Thyroid gland (tissue), 4 donors: ENCODE results near the gene KRTAP10-4. TPM values are rescaled to one million over a fixed set of nuclear protein-coding genes. Genes with fewer than 3 reads are reported as not detected.
"Not testable (repeated sequence)": the region's sequence is repeated elsewhere in the genome, so short reads cannot be mapped to it uniquely, and the experiment has no call there.

ENCODE experiments used
- DNase-seq, 2 donors: peaks; one replicate each; pipeline ENCODE4 v3.0.0-alpha.2; 2019
- H3K27ac ChIP-seq, 3 donors: fragments of 200-600 bp; sonication (generic); 1 replicate in 2 of 3; 2 replicates in 1 of 3; pipeline ENCODE4 v1.5.1; 2016 to 2019; ENCODE audit warnings: mild to moderate bottlenecking in 1 of 3, moderate library complexity in 1 of 3
- H3K27me3 ChIP-seq: fragments of 200-600 bp; sonication (generic); one replicate; pipeline ENCODE4 v1.5.1; 2019
- H3K36me3 ChIP-seq, 2 donors: fragments of 200-600 bp; sonication (generic); one replicate each; pipeline ENCODE4 v1.5.1; 2016 to 2019
- H3K4me1 ChIP-seq, 2 donors: fragments of 200-600 bp; sonication (generic); one replicate each; pipeline ENCODE4 v1.5.1; 2017 to 2019
- H3K4me3 ChIP-seq, 3 donors: fragments of 200-600 bp; sonication (generic); replicated peaks in 1 of 3; 1 replicate in 2 of 3; 2 replicates in 1 of 3; pipeline ENCODE4 v1.5.1; 2016; ENCODE audit warnings: mild to moderate bottlenecking in 1 of 3
- H3K9me3 ChIP-seq: fragments of 200-600 bp; sonication (generic); one replicate; pipeline ENCODE4 v1.5.1; 2017
- POLR2A ChIP-seq, 2 donors: fragments of 450-650 bp; IDR thresholded peaks; one replicate each; pipeline ENCODE4 v1.6.1; 2017; ENCODE audit warnings: antibody characterized with exemption in 2 of 2, mild to moderate bottlenecking in 2 of 2, moderate library complexity in 1 of 2
- WGBS, 2 donors: methylation state at CpG; one replicate each; pipeline ENCODE4 v1.1.5; 2017; 5-methylcytosine and 5-hydroxymethylcytosine counted together
- intact Hi-C: fragments of 100-400 bp; cut with DNase I; formaldehyde crosslinking; loops from one replicate; pipeline ENCODE4 v1.15.1; 2023
- total RNA-seq, 4 donors: library from RNA; depleted of rRNA; stranded (reverse); fragments of >200 nt; gene quantifications; one replicate each; pipeline ENCODE4 v1.2.3, GENCODE V29; 2016
- TF ChIP-seq, protein P1 (sequence below), 6 experiments: fragments of 200-600 bp in 3 of 6; fragments of 450-650 bp in 3 of 6; sonication (generic) in 3 of 6; IDR thresholded peaks; one replicate each; pipeline ENCODE4 v1.5.1; 2016 to 2019; ENCODE audit warnings: antibody characterized with exemption in 6 of 6, mild to moderate bottlenecking in 2 of 6, inconsistent platforms in 1 of 6, moderate library complexity in 1 of 6

The KRTAP10-4 gene, protein sequence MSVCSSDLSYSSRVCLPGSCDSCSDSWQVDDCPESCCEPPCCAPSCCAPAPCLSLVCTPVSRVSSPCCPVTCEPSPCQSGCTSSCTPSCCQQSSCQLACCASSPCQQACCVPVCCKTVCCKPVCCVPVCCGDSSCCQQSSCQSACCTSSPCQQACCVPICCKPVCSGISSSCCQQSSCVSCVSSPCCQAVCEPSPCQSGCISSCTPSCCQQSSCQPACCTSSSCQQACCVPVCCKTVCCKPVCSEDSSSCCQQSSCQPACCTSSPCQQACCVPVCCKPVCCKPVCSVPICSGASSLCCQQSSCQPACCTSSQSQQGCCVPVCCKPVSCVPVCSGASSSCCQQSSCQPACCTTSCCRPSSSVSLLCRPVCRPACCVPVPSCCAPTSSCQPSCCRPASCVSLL
- not detected for total RNA-seq

DNA sequence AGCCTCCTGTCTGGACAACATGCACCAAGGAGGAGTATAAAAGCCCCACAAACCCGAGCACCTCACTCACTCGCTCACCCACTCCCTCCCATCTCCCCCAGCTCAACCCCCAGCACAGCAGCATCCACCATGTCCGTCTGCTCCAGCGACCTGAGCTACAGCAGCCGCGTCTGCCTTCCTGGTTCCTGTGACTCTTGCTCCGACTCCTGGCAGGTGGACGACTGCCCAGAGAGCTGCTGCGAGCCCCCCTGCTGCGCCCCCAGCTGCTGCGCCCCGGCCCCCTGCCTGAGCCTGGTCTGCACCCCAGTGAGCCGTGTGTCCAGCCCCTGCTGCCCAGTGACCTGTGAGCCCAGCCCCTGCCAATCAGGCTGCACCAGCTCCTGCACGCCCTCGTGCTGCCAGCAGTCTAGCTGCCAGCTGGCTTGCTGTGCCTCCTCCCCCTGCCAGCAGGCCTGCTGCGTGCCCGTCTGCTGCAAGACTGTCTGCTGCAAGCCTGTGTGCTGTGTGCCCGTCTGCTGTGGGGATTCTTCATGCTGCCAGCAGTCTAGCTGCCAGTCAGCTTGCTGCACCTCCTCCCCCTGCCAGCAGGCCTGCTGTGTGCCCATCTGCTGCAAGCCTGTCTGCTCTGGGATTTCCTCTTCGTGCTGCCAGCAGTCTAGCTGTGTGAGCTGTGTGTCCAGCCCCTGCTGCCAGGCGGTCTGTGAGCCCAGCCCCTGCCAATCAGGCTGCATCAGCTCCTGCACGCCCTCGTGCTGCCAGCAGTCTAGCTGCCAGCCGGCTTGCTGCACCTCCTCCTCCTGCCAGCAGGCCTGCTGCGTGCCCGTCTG is at the start of gene KRTAP10-4:
TSS of gene KRTAP10-4 (plus strand) at position 100 of the 827 bp plus-strand sequence. CDS start at position 130, 30 bp downstream.
- DNase-seq, H3K36me3 ChIP-seq, H3K27me3 ChIP-seq, H3K4me3 ChIP-seq, H3K4me1 ChIP-seq, H3K9me3 ChIP-seq, intact Hi-C loops, H3K27ac ChIP-seq: not testable (repeated sequence)
- WGBS, 2 donors = 62 to 79% methylated on average over 8 to 12 of the region's 25 CpGs

DNA sequence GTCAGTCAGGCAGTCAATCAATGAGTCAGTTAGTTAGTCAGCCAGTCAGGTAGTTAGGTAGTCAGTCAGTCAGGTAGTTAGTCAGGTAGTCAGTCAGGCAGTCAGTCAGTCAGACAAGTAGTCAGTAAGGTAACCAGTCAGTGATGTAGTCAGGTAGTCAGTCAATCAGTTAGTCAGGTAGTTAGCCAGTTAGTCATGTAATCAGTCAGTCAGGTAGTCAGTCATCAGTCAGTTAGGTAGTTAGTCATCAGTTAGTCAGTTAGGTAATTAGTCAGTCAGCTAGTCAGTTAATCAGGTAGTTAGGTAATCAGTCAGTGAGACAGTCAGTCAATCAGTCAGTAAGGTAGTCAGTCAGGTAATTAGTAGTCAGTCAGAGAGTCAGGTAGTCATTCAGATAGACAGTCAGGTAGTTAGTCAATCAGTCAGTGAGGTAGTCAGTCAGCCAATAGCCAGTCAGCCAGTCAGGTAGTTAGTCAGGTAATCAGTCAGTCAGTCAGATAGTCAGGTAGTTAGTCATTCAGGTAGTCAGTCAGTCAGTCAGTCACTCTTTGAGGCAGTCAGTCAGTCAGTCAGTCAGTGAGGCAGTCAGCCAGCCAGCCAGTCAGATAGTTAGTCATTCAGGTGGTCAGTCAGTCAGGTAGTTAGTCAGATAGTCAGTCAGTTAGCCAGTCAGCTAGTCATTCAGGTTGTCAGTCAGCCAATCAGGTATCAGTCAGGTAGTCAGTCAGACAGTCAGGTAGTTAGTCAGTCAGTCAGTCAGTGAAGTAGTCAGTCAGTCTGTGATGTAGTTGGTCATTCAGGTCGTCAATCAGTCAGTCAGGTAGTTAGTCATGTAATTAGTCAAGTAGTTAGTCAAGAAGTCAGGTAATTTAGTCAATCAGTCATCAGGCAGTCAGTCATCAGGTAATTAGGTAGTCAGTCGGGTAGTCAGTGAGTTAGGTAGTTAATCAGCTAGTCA is 48.8 kb upstream of the KRTAP10-4 start:
- H3K9me3 ChIP-seq = no peaks in the 10 kb centered on the region
- intact Hi-C loops = no loop called here
- no peak for DNase-seq
- no peaks in the 10 kb centered on the region for H3K36me3 ChIP-seq
- H3K4me3 ChIP-seq = no peak overlapping the region
- H3K27me3 ChIP-seq = no peaks in the 10 kb centered on the region
- H3K4me1 ChIP-seq = no peaks in the 10 kb centered on the region
- H3K27ac ChIP-seq = no peak overlapping the region
- TF ChIP-seq, protein P1, sequence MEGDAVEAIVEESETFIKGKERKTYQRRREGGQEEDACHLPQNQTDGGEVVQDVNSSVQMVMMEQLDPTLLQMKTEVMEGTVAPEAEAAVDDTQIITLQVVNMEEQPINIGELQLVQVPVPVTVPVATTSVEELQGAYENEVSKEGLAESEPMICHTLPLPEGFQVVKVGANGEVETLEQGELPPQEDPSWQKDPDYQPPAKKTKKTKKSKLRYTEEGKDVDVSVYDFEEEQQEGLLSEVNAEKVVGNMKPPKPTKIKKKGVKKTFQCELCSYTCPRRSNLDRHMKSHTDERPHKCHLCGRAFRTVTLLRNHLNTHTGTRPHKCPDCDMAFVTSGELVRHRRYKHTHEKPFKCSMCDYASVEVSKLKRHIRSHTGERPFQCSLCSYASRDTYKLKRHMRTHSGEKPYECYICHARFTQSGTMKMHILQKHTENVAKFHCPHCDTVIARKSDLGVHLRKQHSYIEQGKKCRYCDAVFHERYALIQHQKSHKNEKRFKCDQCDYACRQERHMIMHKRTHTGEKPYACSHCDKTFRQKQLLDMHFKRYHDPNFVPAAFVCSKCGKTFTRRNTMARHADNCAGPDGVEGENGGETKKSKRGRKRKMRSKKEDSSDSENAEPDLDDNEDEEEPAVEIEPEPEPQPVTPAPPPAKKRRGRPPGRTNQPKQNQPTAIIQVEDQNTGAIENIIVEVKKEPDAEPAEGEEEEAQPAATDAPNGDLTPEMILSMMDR (IDR thresholded peaks at IDR 0.05) = no peak
- no peak for TF ChIP-seq POLR2A (IDR thresholded peaks at IDR 0.05)
- 88 to 93% methylated on average over 2 of the region's 2 CpGs for WGBS, 2 donors

DNA sequence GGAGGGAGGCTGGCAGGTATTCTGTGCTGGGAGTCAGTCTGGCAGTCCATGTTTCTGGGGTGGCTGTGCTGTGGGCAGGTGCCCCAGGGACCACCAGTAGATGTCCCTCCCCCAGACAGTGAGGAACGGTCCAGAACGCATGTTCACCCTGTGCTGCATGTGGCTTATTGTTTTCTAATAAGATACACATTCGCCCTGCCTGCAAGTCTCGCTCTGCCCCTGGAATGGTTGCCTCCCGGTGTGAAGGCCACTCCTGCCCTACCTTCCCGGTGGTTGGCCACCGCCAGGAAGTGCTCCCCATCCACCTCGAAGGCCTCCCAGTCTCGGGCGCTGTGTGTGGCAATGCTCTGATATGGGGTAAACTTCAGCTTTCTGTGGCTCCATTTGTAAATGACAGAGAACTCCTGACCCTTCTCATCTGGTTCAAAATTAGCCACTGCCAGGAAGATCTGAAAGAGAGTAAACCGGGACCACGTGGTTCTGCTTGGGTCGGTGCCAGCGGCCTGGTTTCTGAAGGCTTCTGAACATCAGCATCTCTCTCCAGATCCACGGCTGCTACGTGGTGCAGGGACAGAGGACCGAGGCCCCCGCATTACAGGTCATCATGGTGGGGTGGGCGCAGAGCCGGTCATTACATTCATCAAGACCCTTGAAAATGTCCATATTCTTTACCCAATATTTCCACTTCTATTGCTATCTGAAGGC is 48.0 kb upstream of the KRTAP10-4 start:
- Histone ChIP-seq H3K27me3 (no peaks in the 10 kb centered on the region), H3K4me1 (no peaks in the 10 kb centered on the region), H3K4me3 (no peak overlapping the region), H3K9me3 (no peaks in the 10 kb centered on the region), H3K36me3 (no peaks in the 10 kb centered on the region), H3K27ac (no peak overlapping the region)
- intact Hi-C loops = no loop called here
- TF ChIP-seq POLR2A (IDR thresholded peaks at IDR 0.05) = no peak
- TF ChIP-seq, protein P1 (IDR thresholded peaks at IDR 0.05) = no peak
- 92 to 94% methylated on average over 20 of the region's 20 CpGs for WGBS, 2 donors
- DNase-seq = no peak

DNA sequence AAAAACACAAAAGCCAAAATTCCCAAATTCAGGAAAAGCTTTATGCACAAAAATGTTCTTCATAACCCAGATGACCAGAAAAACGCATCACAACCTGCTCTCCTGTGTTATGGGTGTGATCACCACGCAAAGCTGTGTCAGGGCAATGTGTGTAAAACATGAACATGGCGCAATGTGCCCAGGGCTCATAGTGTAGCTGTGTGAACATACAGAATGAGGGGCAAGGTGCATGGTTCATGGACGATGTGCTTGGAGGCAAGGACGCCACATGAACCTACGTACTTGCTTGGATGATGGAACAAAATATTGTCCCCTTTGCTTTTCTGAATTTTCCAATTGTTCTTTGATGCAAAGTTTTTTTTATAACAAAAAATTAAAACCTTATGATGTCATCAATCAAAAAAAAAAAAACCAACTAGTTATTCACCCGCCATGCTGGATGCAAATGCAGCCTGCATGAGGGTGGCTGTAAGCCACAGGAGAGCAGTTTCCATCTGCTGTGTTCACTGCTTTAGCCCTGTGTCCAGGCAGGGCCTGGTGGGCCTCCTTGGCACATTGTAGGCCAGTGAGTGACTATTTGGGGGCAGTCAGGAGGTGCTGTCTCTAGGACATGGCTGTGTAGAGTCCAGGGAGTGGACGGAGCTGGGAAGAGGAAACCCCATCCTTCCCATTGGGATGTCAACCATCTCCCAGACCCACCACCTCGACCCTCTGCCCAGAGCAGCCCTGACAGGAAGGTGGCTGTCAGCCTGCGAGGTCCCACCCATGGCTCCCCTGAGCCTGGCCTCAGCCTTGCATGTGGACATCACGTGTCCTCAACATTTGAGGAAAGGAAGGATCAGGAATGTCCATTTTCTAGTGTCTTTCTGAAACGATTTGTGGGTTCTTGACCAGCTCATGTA is 47.2 kb upstream of the KRTAP10-4 start:
- intact Hi-C loops = no loop called here
- Histone ChIP-seq H3K4me3 (no peak overlapping the region), H3K27ac (no peak overlapping the region), H3K4me1 (no peaks in the 10 kb centered on the region), H3K36me3 (no peaks in the 10 kb centered on the region), H3K27me3 (no peaks in the 10 kb centered on the region), H3K9me3 (no peaks in the 10 kb centered on the region)
- 83 to 93% methylated on average over 12 of the region's 12 CpGs for WGBS, 2 donors
- no peak for TF ChIP-seq POLR2A (IDR thresholded peaks at IDR 0.05)
- TF ChIP-seq, protein P1 (IDR thresholded peaks at IDR 0.05) = no peak
- no peak for DNase-seq
